Right renal cortex interstitium (tissue), 3 donors: ENCODE data around the gene SCRN1. TPM values are rescaled to one million over a fixed set of nuclear protein-coding genes. Genes with fewer than 3 reads are reported as not detected.

Experiments used
- DNase-seq, 3 donors: peaks; one replicate each; pipeline ENCODE4 v3.0.0-alpha.2; 2013; ENCODE audit warnings: low read depth in 3 of 3, low spot score in 2 of 3
- polyA plus RNA-seq, 3 donors: library from polyadenylated mRNA; unstranded; fragments of 120-200 nt; gene quantifications; one replicate each; pipeline ENCODE4 v1.2.1, GENCODE V29; 2013; ENCODE audit not compliant: insufficient read length in 3 of 3

SCRN1 gene
- polyA plus RNA-seq = 10 to 100 TPM; 67.9 to 71.1 (median 70.5) TPM

- peak in 1 of 3 donors; percentile 21 for DNase-seq
These were observed at the start of gene SCRN1 for GRCh38 chr7:29989257-29989995. SCRN1 (minus strand) TSS chr7:29989801; CDS start chr7:29969067, 20,734 bp downstream.

- no peak for DNase-seq
These were observed 48.8 kb upstream of the SCRN1 start for GRCh38 chr7:30038196-30038980.

- DNase-seq = no peak
These were observed 46.6 kb upstream of the SCRN1 start for GRCh38 chr7:30036220-30036619.

GRCh38 chr7:30034501-30034900 is 44.9 kb upstream of the SCRN1 start:
- DNase-seq = no peak

GRCh38 chr7:30032310-30033125 is 42.9 kb upstream of the SCRN1 start:
- DNase-seq = no peak

- DNase-seq = no peak
These were observed 40.1 kb upstream of the SCRN1 start for GRCh38 chr7:30029696-30030095.

- DNase-seq = no peak
These were observed 39.4 kb upstream of the SCRN1 start for GRCh38 chr7:30028749-30029635.

GRCh38 chr7:30028216-30028748 is 38.7 kb upstream of the SCRN1 start, which contains the start of gene PLEKHA8:
PLEKHA8 (plus strand) TSS chr7:30028412; CDS start chr7:30028763, 351 bp downstream.
- peak; percentile 74 to 88 (median 86) for DNase-seq

- no peak for DNase-seq
These were observed 38.2 kb upstream of the SCRN1 start for GRCh38 chr7:30027740-30028215.

- DNase-seq = no peak
These were observed 37.5 kb upstream of the SCRN1 start for GRCh38 chr7:30027065-30027456.

GRCh38 chr7:30026229-30027064 is 36.8 kb upstream of the SCRN1 start, which contains the start of gene FKBP14:
FKBP14 (minus strand) TSS chr7:30026702; CDS start chr7:30026508, 194 bp downstream.
- peak; percentile 96 to 99 (median 99) for DNase-seq

GRCh38 chr7:30023524-30023923 is 33.9 kb upstream of the SCRN1 start:
- DNase-seq = no peak

- DNase-seq = no peak
These were observed 33.4 kb upstream of the SCRN1 start for GRCh38 chr7:30022991-30023390.

- no peak for DNase-seq
These were observed 30.9 kb upstream of the SCRN1 start for GRCh38 chr7:30020535-30020934.

GRCh38 chr7:30019960-30020359 is 30.4 kb upstream of the SCRN1 start:
- DNase-seq = no peak

- DNase-seq = no peak
These were observed 29.8 kb upstream of the SCRN1 start for GRCh38 chr7:30019387-30019786.

GRCh38 chr7:30018451-30018850 is 28.9 kb upstream of the SCRN1 start:
- DNase-seq = no peak

GRCh38 chr7:30012757-30013156 is 23.2 kb upstream of the SCRN1 start:
- no peak for DNase-seq
